IMR-90 (cell line): ENCODE results near the gene CGNL1. TPM values are rescaled to one million over a fixed set of nuclear protein-coding genes. Genes with fewer than 3 reads are reported as not detected.

Experiments used
- ATAC-seq: fragments of 200-7000 bp; cut with Tn5 transposase; 2 replicates; pipeline ENCODE4 v1.9.1; 2020; ENCODE audit warnings: low read depth, mild to moderate bottlenecking, moderate library complexity
- BruUV-seq: library from RNA; stranded (reverse); fragments of 400-500 nt; replicated peaks from 2 replicates; lab custom pipeline; 2021; lab: Mats Ljungman, UMichigan
- CTCF ChIA-PET: fragments of 300-600 bp; formaldehyde crosslinking; extraction: SDS; loops from one replicate; lab custom pipeline; 2021; ENCODE audit warnings: antibody characterized with exemption; lab: Yijun Ruan, JAX
- POLR2A ChIA-PET: fragments of 300-600 bp; sonication (Branson Sonifier 250); formaldehyde crosslinking; loops from one replicate; lab custom pipeline; 2022; ENCODE audit warnings: antibody characterized with exemption; ENCODE audit not compliant: unreplicated experiment; lab: Charles Lee
- DNase-seq: peaks from one replicate; pipeline ENCODE4 v3.0.0; 2013
- H2AFZ ChIP-seq: replicated peaks from 2 replicates; pipeline ENCODE3; 2013; ENCODE audit warnings: low read length, mild to moderate bottlenecking; ENCODE audit not compliant: poor library complexity
- H2AK5ac ChIP-seq: 2 replicates; pipeline ENCODE4 v1.6.1; 2013; ENCODE audit warnings: low read depth, low read length, inconsistent platforms
- H2AK9ac ChIP-seq: replicated peaks from 2 replicates; pipeline ENCODE3; 2013; ENCODE audit warnings: mild to moderate bottlenecking, low read depth, low read length, moderate library complexity; ENCODE audit not compliant: poor library complexity
- H2BK120ac ChIP-seq: 2 replicates; pipeline ENCODE4 v1.6.1; 2013; ENCODE audit warnings: low read depth, low read length, inconsistent platforms
- H2BK15ac ChIP-seq: 3 replicates; pipeline ENCODE4 v1.6.1; 2013; ENCODE audit warnings: low read depth, low read length, inconsistent platforms
- H2BK20ac ChIP-seq: 2 replicates; pipeline ENCODE4 v1.6.1; 2013; ENCODE audit warnings: low read depth, mild to moderate bottlenecking, inconsistent platforms, low read length, moderate library complexity
- H2BK5ac ChIP-seq: 2 replicates; pipeline ENCODE4 v1.6.1; 2013; ENCODE audit warnings: mild to moderate bottlenecking, low read depth, low read length, inconsistent platforms; ENCODE audit not compliant: poor library complexity, severe bottlenecking
- H3K14ac ChIP-seq: replicated peaks from 2 replicates; pipeline ENCODE4 v1.6.1; 2013; ENCODE audit warnings: low read depth, low read length, inconsistent platforms
- H3K18ac ChIP-seq: 2 replicates; pipeline ENCODE4 v1.6.1; 2013; ENCODE audit warnings: low read depth, low read length, control low read depth
- H3K23ac ChIP-seq: 2 replicates; pipeline ENCODE4 v1.6.1; 2013; ENCODE audit warnings: low read depth, low read length, inconsistent platforms
- H3K27ac ChIP-seq: 2 replicates; pipeline ENCODE4 v1.5.1; 2013; ENCODE audit warnings: mild to moderate bottlenecking, control low read depth, low read length; ENCODE audit not compliant: insufficient read depth
- H3K27me3 ChIP-seq: 2 replicates; pipeline ENCODE4 v1.6.1; 2013; ENCODE audit warnings: low read length; ENCODE audit not compliant: control insufficient read depth, insufficient read depth
- H3K36me3 ChIP-seq: 2 replicates; pipeline ENCODE4 v1.6.1; 2013; ENCODE audit warnings: low read length, mixed read lengths; ENCODE audit not compliant: control insufficient read depth, insufficient read depth
- H3K4ac ChIP-seq: 2 replicates; pipeline ENCODE4 v1.6.1; 2013; ENCODE audit warnings: low read depth, low read length, inconsistent platforms
- H3K4me1 ChIP-seq: 2 replicates; pipeline ENCODE4 v1.6.1; 2013; ENCODE audit warnings: low read length, mixed read lengths; ENCODE audit not compliant: control insufficient read depth, insufficient read depth
- H3K4me2 ChIP-seq: 2 replicates; pipeline ENCODE4 v1.6.1; 2013; ENCODE audit warnings: low read depth, mild to moderate bottlenecking, control low read depth, low read length, moderate library complexity
- H3K4me3 ChIP-seq: 2 replicates; pipeline ENCODE4 v1.5.1; 2013; ENCODE audit warnings: low read depth, mild to moderate bottlenecking, control low read depth, low read length, moderate library complexity; ENCODE audit not compliant: insufficient read depth
- H3K56ac ChIP-seq: 2 replicates; pipeline ENCODE4 v1.6.1; 2013; ENCODE audit warnings: low read length, inconsistent platforms; ENCODE audit not compliant: insufficient read depth; ENCODE audit errors: extremely low read depth
- H3K79me1 ChIP-seq, 2 experiments: 2 replicates each; pipeline ENCODE4 v1.6.1; 2013; ENCODE audit warnings: low read length in 2 of 2, inconsistent platforms in 1 of 2, low read depth in 1 of 2
- H3K9ac ChIP-seq: 2 replicates; pipeline ENCODE4 v1.6.1; 2013; ENCODE audit warnings: low read depth, low read length, control low read depth
- H3K9me1 ChIP-seq: 2 replicates; pipeline ENCODE4 v1.6.1; 2013; ENCODE audit warnings: low read length, inconsistent platforms; ENCODE audit not compliant: insufficient read depth
- H3K9me3 ChIP-seq: 2 replicates; pipeline ENCODE4 v1.6.1; 2013; ENCODE audit warnings: low read length; ENCODE audit not compliant: control insufficient read depth, insufficient read depth
- H4K20me1 ChIP-seq: 2 replicates; pipeline ENCODE4 v1.6.1; 2013; ENCODE audit warnings: low read length, inconsistent platforms; ENCODE audit not compliant: insufficient read depth
- H4K5ac ChIP-seq: 2 replicates; pipeline ENCODE4 v1.6.1; 2013; ENCODE audit warnings: mild to moderate bottlenecking, low read depth, low read length, control low read depth
- H4K8ac ChIP-seq, 2 experiments: 2 replicates each; pipeline ENCODE4 v1.6.1; 2013; ENCODE audit warnings: low read depth in 2 of 2, low read length in 2 of 2, control low read depth in 1 of 2, inconsistent platforms in 1 of 2
- H4K91ac ChIP-seq: 2 replicates; pipeline ENCODE4 v1.6.1; 2013; ENCODE audit warnings: low read depth, low read length, inconsistent platforms; ENCODE audit not compliant: insufficient read depth
- BHLHE40 ChIP-seq: fragments of 150-350 bp; IDR thresholded peaks from 2 replicates; pipeline ENCODE4 v1.6.1; 2016; ENCODE audit warnings: mild to moderate bottlenecking, low read depth, low read length
- MXI1 ChIP-seq: IDR thresholded peaks from 2 replicates; pipeline ENCODE4 v1.6.1; 2012; ENCODE audit warnings: low read depth, mild to moderate bottlenecking, low read length, moderate library complexity, borderline replicate concordance
- NFE2L2 ChIP-seq: fragments of 150-350 bp; IDR thresholded peaks from 2 replicates; pipeline ENCODE4 v1.6.1; 2016; ENCODE audit warnings: low read depth, mild to moderate bottlenecking, low read length
- WGBS, 2 experiments: methylation state at CpG; one replicate each; pipeline versions ENCODE4 v1.1.5 to v1.1.7; 2013; ENCODE audit warnings: missing lambda C conversion rate in 2 of 2; ENCODE audit not compliant: insufficient read length in 1 of 2; ENCODE audit errors: extremely low coverage in 2 of 2; 5-methylcytosine and 5-hydroxymethylcytosine counted together
- dilution Hi-C: fragments of 300-500 bp; cut with HindIII; formaldehyde crosslinking; loops from one replicate; pipeline ENCODE4 v1.14.3; 2018; ENCODE audit warnings: low sequenced_read_pairs; ENCODE audit not compliant: unreplicated experiment
- in situ Hi-C: fragments of 300-500 bp; cut with MboI; formaldehyde crosslinking; loops from 3 replicates; pipeline ENCODE4 v1.14.3; 2019; ENCODE audit warnings: low sequenced_read_pairs, inconsistent platforms, mixed read lengths
- intact Hi-C: fragments of 100-400 bp; cut with micrococcal nuclease; formaldehyde crosslinking; loops from 2 replicates; pipeline ENCODE4 v1.10.0; 2022
- polyA plus RNA-seq, 3 experiments: library from polyadenylated mRNA; depleted of rRNA; stranded (reverse); fragments of >200 nt; gene quantifications; 2 replicates each; pipeline ENCODE4 v1.2.3, GENCODE V29; 2012; ENCODE audit warnings: low replicate concordance in 1 of 3
- total RNA-seq: library from RNA; depleted of rRNA; stranded (reverse); fragments of >200 nt; gene quantifications from 2 replicates; pipeline ENCODE4 v1.2.3, GENCODE V29; 2012

CGNL1 gene
- total and polyA plus RNA-seq, 2 of the 4 experiments (the other 2 are of a cell fraction) = 0.07 to 0.18 TPM

DNA sequence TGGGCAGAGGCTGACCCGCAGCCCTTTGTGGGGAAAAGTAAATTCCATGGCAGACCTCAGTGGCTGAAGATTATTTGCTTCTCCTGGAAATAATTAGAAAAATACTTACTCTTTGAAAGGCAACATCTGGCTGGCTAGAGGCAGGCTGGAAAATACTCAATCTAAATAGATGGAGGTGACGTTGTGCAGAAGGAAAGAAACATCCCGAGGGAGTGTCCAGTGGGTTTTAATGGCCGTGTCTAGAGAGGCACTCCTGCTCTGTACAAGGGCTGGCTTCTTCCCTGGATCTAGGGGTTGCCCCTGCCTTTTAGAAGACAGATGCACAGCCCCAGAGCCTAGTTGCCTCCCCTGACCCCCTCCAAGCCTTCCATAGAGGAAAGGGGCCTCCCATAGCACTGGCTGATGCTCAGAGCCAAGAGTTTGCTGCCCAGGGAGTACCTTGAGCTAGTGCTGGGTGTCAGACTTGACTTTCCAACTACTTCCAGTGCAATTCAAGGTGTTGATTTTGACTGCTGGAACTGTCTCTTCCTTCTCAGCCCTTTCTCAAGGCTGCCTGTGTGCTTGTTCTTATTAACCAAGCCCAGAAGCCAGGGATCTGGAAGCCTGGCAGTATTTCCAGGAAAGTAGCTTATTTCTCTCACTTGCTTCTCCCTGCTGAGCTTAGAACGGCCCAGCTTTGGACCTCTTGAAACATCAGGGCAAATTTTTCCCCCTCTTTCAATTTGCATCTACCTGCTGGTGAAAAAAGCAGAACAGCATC, 27.4 kb downstream of the CGNL1 start:
- Histone ChIP-seq H3K56ac (no peak overlapping the region), H3K23ac (no peak overlapping the region), H3K27ac (no peak overlapping the region), H4K91ac (no peak overlapping the region), H3K79me1 (no peaks in the 10 kb centered on the region), H4K20me1 (no peaks in the 10 kb centered on the region), H3K36me3 (no peaks in the 10 kb centered on the region), H3K4ac (no peak overlapping the region), H3K27me3 (peaks cover 12% of the 10 kb centered on the region), H3K4me3 (no peak overlapping the region), H3K4me2 (no peak overlapping the region), H2BK20ac (no peak overlapping the region), H3K9me1 (no peaks in the 10 kb centered on the region), H4K8ac (no peak overlapping the region), H2AK5ac (no peak overlapping the region), H3K4me1 (no peaks in the 10 kb centered on the region), H4K5ac (no peak overlapping the region), H2AK9ac (no peak overlapping the region), H2BK15ac (no peak overlapping the region), H3K18ac (no peak overlapping the region), H3K9me3 (no peaks in the 10 kb centered on the region), H2AFZ (no peak overlapping the region), H2BK5ac (no peak overlapping the region), H3K9ac (no peak overlapping the region), H3K14ac (no peak overlapping the region), H2BK120ac (no peak overlapping the region)
- dilution Hi-C loops (no loop called here), in situ Hi-C loops (no loop called here), intact Hi-C loops (no loop called here)
- no peak for DNase-seq
- no TSS peak for BruUV-seq
- ATAC-seq = no peak
- ChIA-PET CTCF (no interaction called here), POLR2A (no interaction called here)
- TF ChIP-seq NFE2L2 = no peak
- TF ChIP-seq BHLHE40 = no peak
- no peak for TF ChIP-seq MXI1
- no CpG with 5 or more reads among the region's 5 CpGs for WGBS, 2 experiments
